ENCODE data around the gene RBL1. TPM values are rescaled to one million over a fixed set of nuclear protein-coding genes. Genes with fewer than 3 reads are reported as not detected.

The RBL1 gene
- total RNA-seq, 1 donor from 2014 or later: 4.9 TPM

DNA sequence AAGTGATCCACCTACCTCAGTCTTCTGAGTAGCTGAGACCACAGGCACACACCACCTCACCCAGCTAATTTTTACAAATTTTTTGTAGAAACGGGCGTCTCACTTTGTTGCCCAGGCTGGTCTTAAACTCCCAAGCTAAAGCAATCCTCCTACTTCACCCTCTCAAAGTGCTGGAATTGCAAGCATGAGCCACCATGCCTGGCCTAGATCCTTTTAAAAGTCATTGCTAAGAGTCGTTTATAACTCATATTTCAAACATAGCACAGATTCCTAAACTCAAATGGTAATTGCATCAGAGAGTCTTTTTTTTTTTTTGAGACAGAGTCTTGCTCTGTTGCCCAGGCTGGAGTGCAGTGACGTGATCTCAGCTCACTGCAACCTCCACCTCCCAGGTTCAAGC, 136.6 kb downstream of the RBL1 start:
- no peak for DNase-seq
- H3K4me1 Mint-ChIP-seq (ENCODE audit: low read depth, unreplicated experiment): no peaks in the 10 kb centered on the region
- H3K9me3 Mint-ChIP-seq (ENCODE audit: unreplicated experiment): peaks cover 6% of the 10 kb centered on the region
- H3K27me3 Mint-ChIP-seq (ENCODE audit: unreplicated experiment): no peaks in the 10 kb centered on the region
- TF ChIP-seq, protein P1, sequence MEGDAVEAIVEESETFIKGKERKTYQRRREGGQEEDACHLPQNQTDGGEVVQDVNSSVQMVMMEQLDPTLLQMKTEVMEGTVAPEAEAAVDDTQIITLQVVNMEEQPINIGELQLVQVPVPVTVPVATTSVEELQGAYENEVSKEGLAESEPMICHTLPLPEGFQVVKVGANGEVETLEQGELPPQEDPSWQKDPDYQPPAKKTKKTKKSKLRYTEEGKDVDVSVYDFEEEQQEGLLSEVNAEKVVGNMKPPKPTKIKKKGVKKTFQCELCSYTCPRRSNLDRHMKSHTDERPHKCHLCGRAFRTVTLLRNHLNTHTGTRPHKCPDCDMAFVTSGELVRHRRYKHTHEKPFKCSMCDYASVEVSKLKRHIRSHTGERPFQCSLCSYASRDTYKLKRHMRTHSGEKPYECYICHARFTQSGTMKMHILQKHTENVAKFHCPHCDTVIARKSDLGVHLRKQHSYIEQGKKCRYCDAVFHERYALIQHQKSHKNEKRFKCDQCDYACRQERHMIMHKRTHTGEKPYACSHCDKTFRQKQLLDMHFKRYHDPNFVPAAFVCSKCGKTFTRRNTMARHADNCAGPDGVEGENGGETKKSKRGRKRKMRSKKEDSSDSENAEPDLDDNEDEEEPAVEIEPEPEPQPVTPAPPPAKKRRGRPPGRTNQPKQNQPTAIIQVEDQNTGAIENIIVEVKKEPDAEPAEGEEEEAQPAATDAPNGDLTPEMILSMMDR (IDR thresholded peaks at IDR 0.05; ENCODE audit: partially characterized antibody, unreplicated experiment): no peak
- no peak overlapping the region for H3K27ac Mint-ChIP-seq (ENCODE audit: unreplicated experiment)
- no peak overlapping the region for H3K4me3 Mint-ChIP-seq (ENCODE audit: unreplicated experiment)
- H3K36me3 Mint-ChIP-seq (ENCODE audit: unreplicated experiment): peaks cover 7% of the 10 kb centered on the region

DNA sequence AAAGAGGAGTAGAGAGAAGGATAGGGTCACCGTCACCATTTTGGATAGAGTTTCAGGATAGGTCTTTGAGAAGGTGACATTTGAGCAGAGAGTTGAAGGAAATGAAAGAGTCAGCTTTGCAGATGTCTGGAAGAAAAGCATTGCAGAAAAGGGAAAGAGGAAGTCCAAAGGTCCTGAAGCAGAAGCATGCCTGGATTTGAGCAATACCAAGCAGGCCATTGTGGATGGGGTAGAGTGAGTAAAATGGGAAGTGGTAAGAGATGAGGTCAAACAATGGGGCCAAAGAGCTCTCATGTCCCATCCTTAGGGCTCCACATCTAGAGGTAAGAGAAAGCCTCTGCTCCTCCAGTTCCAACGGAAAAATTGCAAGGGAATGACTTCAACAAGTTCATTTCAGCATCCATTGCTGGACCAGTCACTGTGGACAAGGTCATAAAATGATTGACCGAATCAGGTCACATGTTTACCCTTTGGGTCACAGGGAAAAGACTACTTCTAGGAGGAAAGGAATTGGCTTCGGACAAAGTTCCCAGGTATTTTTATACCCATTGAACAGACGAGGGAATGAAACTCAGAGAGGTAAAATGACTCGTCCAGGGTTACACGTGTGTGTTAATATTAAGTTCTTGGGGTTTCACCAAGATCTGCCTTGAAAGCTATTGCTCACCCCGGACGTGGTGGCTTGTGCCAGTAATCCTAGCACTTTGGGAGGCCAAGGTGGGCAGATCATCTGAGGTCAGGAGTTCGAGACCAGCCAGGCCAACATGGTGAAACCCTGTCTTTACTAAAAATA, 137.7 kb downstream of the RBL1 start:
- H3K27me3 Mint-ChIP-seq (ENCODE audit: unreplicated experiment): no peaks in the 10 kb centered on the region
- H3K4me3 Mint-ChIP-seq (ENCODE audit: unreplicated experiment): no peak overlapping the region
- DNase-seq: no peak
- peaks cover 7% of the 10 kb centered on the region for H3K36me3 Mint-ChIP-seq (ENCODE audit: unreplicated experiment)
- H3K9me3 Mint-ChIP-seq (ENCODE audit: unreplicated experiment): peaks cover 6% of the 10 kb centered on the region
- TF ChIP-seq, protein P1 (IDR thresholded peaks at IDR 0.05; ENCODE audit: partially characterized antibody, unreplicated experiment): no peak
- H3K27ac Mint-ChIP-seq (ENCODE audit: unreplicated experiment): no peak overlapping the region
- no peaks in the 10 kb centered on the region for H3K4me1 Mint-ChIP-seq (ENCODE audit: low read depth, unreplicated experiment)

DNA sequence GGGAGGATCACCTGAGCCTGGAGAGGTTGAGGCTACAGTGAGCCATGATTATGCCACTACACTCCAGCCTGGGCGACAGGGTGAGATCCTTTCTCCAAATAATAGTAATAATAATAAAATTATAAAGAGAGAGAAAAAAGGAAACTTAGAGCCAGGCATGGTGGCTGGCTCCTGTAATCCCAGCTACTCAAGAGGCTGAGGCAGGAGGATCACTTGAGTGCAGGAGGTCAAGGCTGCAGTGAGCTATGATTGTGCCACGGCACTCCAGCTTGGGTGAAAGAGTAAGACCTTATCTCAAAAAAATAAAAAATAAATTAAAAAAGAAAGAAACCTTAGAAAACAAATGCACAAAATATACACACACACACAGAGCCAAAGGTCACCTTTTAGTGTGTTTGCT, 139.1 kb downstream of the RBL1 start:
- TF ChIP-seq, protein P1 (IDR thresholded peaks at IDR 0.05; ENCODE audit: partially characterized antibody, unreplicated experiment): no peak
- peaks cover under 1% of the 10 kb centered on the region for H3K27me3 Mint-ChIP-seq (ENCODE audit: unreplicated experiment)
- DNase-seq: no peak
- H3K36me3 Mint-ChIP-seq (ENCODE audit: unreplicated experiment): peaks cover 7% of the 10 kb centered on the region
- H3K4me1 Mint-ChIP-seq (ENCODE audit: low read depth, unreplicated experiment): no peaks in the 10 kb centered on the region
- no peak overlapping the region for H3K4me3 Mint-ChIP-seq (ENCODE audit: unreplicated experiment)
- H3K9me3 Mint-ChIP-seq (ENCODE audit: unreplicated experiment): peaks cover 4% of the 10 kb centered on the region
- H3K27ac Mint-ChIP-seq (ENCODE audit: unreplicated experiment): no peak overlapping the region

DNA sequence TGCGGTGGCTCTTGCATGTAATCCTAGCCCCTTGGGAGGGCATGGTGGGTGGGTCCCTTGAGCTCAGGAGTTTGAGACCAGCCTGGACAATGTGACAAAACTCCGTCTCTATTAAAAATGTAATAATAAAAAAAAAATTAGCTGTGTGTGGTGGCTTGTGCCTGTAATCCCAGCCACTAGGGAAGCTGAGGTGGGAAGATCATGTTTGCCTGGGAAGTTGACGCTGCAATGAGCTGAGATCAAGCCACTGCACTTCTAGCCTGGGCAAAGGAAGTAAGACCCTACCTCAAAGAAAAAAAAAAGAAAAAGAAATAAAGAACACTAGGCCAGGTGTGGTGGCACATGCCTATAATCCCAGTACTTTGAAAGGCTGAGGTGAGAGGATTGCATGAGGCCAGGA, 139.8 kb downstream of the RBL1 start:
- no peaks in the 10 kb centered on the region for H3K4me1 Mint-ChIP-seq (ENCODE audit: low read depth, unreplicated experiment)
- peaks cover 4% of the 10 kb centered on the region for H3K9me3 Mint-ChIP-seq (ENCODE audit: unreplicated experiment)
- peaks cover 7% of the 10 kb centered on the region for H3K36me3 Mint-ChIP-seq (ENCODE audit: unreplicated experiment)
- H3K27ac Mint-ChIP-seq (ENCODE audit: unreplicated experiment): no peak overlapping the region
- TF ChIP-seq, protein P1 (IDR thresholded peaks at IDR 0.05; ENCODE audit: partially characterized antibody, unreplicated experiment): no peak
- no peak overlapping the region for H3K4me3 Mint-ChIP-seq (ENCODE audit: unreplicated experiment)
- peaks cover 4% of the 10 kb centered on the region for H3K27me3 Mint-ChIP-seq (ENCODE audit: unreplicated experiment)
- DNase-seq: no peak

DNA sequence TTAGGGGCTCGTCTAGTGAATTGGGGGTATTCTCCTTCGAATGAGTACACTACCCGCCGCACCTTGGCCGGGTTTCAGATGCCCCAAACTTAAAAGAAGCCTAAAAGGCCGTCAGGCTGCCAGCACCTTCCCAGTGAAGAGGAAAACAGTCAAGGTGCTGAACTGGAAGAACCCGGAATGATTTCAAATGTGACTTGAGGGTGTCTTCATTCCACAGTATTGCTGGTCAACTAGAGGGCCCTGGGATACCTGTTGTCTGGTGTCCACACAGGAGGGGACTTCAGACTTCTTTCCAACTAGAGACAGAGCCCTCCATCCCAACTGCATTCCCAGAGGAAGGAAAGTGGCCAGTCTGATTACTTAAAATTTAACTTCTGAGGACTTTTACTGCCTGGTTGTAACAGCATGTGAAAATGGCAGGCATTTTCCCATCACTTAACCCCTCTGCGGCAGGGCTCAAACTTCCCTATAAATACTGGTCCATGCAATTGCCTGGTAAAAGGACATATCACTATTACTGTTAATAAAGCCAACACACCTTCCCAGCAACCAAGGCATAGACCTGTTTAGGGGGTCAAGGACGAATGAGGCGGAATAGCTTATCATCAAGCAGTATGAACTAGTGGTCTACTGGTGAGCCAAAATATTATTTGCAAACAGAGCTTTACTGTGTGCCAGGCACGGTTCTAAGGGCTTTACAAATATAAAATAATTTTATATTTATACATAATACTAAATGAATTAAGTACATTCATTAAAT, 143.6 kb downstream of the RBL1 start:
- Mint-ChIP-seq H3K4me1 (ENCODE audit: low read depth, unreplicated experiment) (peaks cover 1% of the 10 kb centered on the region), H3K9me3 (ENCODE audit: unreplicated experiment) (no peaks in the 10 kb centered on the region), H3K27me3 (ENCODE audit: unreplicated experiment) (peaks cover 5% of the 10 kb centered on the region), H3K4me3 (ENCODE audit: unreplicated experiment) (peak overlapping the region; percentile 96), H3K27ac (ENCODE audit: unreplicated experiment) (no peak overlapping the region), H3K36me3 (ENCODE audit: unreplicated experiment) (no peaks in the 10 kb centered on the region)
- DNase-seq: no peak
- TF ChIP-seq, protein P1 (IDR thresholded peaks at IDR 0.05; ENCODE audit: partially characterized antibody, unreplicated experiment): no peak

Measured in glutamatergic neuron (in vitro differentiated cells).